ENCODE results near the gene ATOH8. TPM values are rescaled to one million over a fixed set of nuclear protein-coding genes. Genes with fewer than 3 reads are reported as not detected.

The ATOH8 gene
- polyA plus RNA-seq, 2 of the 4 experiments (the other 2 are of a cell fraction) = 1.8 to 20.0 TPM

DNA sequence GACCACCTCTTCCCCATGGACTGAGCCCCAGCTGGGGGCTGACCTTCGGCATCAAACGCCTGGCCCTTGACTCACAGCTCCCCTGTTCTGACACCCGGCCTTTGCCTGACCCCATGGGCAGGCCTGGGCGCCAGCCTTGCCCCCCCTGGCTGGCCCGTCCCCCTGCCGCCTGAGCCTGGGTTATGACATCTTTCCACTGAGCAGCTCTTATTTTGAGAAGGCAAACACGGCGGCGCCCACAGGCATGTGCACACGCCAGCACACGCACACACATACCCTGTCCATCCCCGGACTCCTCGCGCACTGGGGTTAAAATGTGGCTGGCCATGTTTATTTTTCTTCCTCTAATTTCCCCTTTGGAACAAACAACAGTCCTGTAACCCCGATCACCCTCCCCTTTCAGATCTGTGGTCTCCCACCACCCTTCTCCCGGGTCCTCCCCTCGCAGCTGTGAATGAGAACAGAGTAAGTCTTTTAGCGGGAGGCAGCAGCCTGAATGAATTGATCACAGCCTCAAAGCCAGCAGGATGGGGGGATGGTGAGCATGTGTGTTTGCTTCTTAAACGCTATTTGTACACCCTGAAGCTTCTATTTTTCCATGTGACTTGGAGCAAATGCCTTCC is 11.8 kb upstream of the ATOH8 start (continued):
- TF ChIP-seq RAD21 (conservative IDR thresholded peaks at IDR 0.05 in 1 of 2, IDR thresholded peaks at IDR 0.05 in 1 of 2) (peak in 1 of 2 experiments; percentile 43; a peak in 3 of 5 replicates), FOSL2 (IDR thresholded peaks at IDR 0.05) (no peak), FOSL2 (CRISPR knock-in tag; IDR thresholded peaks at IDR 0.05) (peak; percentile 88), HOXB5 (CRISPR knock-in tag; IDR thresholded peaks at IDR 0.05) (peak; percentile 16; the same call in 1 of the 2 replicates), RCOR1 (IDR thresholded peaks at IDR 0.05; ENCODE audit: low read depth, low read length) (no peak), MAZ (IDR thresholded peaks at IDR 0.05; ENCODE audit: borderline replicate concordance, low read depth, low read length) (no peak), JUNB (IDR thresholded peaks at IDR 0.05) (peak; percentile 51; the same call in 1 of the 2 replicates), TFCP2L1 (CRISPR knock-in tag; IDR thresholded peaks at IDR 0.05) (peak; percentile 49; the same call in 1 of the 2 replicates), TP53 (CRISPR knock-in tag; IDR thresholded peaks at IDR 0.05) (peak; percentile 86), PHF8 (IDR thresholded peaks at IDR 0.05; ENCODE audit: borderline replicate concordance, low read depth) (no peak), EP300 (IDR thresholded peaks at IDR 0.05) (peak; percentile 45 to 89; a peak in 3 of 5 replicates), ZC3H11A (IDR thresholded peaks at IDR 0.05) (no peak), CEBPB (IDR thresholded peaks at IDR 0.05) (peak in 1 of 2 experiments; percentile 88; a peak in 3 of 4 replicates), GATA3 (IDR thresholded peaks at IDR 0.05; ENCODE audit: borderline replicate concordance) (peak; percentile 92), POLR2A (IDR thresholded peaks at IDR 0.05; ENCODE audit: low read length) (no peak)
- TF ChIP-seq, protein P1, sequence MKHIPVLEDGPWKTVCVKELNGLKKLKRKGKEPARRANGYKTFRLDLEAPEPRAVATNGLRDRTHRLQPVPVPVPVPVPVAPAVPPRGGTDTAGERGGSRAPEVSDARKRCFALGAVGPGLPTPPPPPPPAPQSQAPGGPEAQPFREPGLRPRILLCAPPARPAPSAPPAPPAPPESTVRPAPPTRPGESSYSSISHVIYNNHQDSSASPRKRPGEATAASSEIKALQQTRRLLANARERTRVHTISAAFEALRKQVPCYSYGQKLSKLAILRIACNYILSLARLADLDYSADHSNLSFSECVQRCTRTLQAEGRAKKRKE (CRISPR knock-in tag; IDR thresholded peaks at IDR 0.05; ENCODE audit: low read depth) = peak; percentile 72
- TF ChIP-seq, protein P2, sequence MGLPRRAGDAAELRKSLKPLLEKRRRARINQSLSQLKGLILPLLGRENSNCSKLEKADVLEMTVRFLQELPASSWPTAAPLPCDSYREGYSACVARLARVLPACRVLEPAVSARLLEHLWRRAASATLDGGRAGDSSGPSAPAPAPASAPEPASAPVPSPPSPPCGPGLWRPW (IDR thresholded peaks at IDR 0.05) = no peak
- TF ChIP-seq, protein P3, sequence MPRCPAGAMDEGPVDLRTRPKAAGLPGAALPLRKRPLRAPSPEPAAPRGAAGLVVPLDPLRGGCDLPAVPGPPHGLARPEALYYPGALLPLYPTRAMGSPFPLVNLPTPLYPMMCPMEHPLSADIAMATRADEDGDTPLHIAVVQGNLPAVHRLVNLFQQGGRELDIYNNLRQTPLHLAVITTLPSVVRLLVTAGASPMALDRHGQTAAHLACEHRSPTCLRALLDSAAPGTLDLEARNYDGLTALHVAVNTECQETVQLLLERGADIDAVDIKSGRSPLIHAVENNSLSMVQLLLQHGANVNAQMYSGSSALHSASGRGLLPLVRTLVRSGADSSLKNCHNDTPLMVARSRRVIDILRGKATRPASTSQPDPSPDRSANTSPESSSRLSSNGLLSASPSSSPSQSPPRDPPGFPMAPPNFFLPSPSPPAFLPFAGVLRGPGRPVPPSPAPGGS (IDR thresholded peaks at IDR 0.05) = no peak

DNA sequence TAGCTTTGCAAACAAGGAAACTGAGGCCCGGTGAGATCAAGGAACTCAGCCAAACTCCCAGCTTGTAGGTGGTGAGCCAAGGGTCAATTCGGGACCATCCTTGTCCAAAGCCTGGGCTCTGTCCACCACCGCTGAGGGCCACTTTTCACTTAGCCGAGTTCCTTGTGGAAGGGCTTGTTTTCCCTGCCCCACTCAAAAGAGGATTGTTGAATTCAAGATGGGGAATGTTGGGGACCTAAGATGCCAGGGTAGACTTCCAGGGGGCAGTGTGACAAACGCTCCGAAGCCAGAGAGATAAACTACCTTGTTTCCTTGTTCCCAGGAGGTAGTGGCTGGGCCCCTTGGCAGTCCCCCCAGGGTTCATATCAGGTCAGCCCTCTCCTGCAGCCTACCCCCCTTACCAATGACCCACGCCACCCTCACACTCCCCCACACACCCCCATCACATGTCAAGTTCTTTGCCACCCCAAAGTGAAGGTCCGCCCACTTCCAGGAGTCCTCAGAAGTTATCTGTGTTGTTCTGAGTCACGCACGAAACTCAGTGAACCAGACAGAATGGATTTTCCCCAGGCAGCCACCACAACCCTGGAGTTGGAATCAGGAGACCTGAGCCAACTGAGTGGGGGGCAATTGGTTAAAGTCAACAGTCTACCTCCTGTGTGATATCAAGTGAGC is 10.3 kb upstream of the ATOH8 start:
- Histone ChIP-seq H3K27ac (peak overlapping the region; percentile 93 to 97), H3K9me3 (peaks cover 9% of the 10 kb centered on the region), H3K4me3 (no peak overlapping the region), H3K4me2 (peak overlapping the region; percentile 95), H3K4me1 (peaks cover 47% of the 10 kb centered on the region)
- no peak for ATAC-seq
- CTCF ChIA-PET = interaction anchor here (1.1 to 63.0 kb wide), 15 partner anchors 8 to 336 kb away, joined by 3 to 1675 read pairs (median 10); partner anchors contain the start of genes ATOH8 and ST3GAL5
- WGBS (ENCODE audit: missing lambda C conversion rate) = 55% methylated on average over 10 of the region's 10 CpGs
- TF ChIP-seq, protein P4, sequence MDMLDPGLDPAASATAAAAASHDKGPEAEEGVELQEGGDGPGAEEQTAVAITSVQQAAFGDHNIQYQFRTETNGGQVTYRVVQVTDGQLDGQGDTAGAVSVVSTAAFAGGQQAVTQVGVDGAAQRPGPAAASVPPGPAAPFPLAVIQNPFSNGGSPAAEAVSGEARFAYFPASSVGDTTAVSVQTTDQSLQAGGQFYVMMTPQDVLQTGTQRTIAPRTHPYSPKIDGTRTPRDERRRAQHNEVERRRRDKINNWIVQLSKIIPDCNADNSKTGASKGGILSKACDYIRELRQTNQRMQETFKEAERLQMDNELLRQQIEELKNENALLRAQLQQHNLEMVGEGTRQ (IDR thresholded peaks at IDR 0.05) = no peak
- TF ChIP-seq FOSL2 (IDR thresholded peaks at IDR 0.05) = no peak
- peak; percentile 37; the same call in 1 of the 2 replicates for TF ChIP-seq FOSL2 (CRISPR knock-in tag; IDR thresholded peaks at IDR 0.05)
- 0 out of 5 replicates have a peak, but pooled peaks of 1 of the 2 experiments have one; percentile 20 for TF ChIP-seq EP300 (IDR thresholded peaks at IDR 0.05)
- DNase-seq (ENCODE audit: low read depth in 1 of 2, low spot score in 1 of 2) = peak in 1 of 2 experiments; percentile 47
- no peak for FAIRE-seq
- POLR2A ChIA-PET = interaction anchor here (2.5 to 3.1 kb wide), 3 partner anchors 10 to 28 kb away, joined by 13 to 29 read pairs (median 27); partner anchors contain the start of gene ATOH8

DNA sequence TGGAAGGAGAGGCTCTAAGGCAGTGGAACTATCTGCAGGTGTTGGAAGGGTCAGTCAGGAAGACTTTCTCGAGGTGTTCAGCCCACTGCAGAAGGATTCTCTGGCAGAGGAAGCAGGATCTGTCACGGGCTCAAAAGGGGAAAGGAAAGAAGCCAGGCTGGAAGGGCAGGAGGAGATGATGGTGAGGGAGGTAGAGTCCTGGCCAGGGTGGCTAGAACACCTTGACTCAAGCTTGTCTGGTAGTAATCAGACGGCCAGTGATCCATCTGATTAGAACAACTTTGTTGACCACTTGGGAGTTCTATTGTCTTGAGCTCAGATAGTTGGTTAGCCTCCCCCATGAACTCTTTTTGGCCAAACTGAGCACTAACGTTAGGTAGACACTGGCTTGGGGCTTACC is 9.7 kb upstream of the ATOH8 start:
- Histone ChIP-seq H3K27ac (peak overlapping the region; percentile 93 to 97), H3K4me3 (no peak overlapping the region), H3K4me1 (peaks cover 52% of the 10 kb centered on the region), H3K4me2 (peak overlapping the region; percentile 95), H3K9me3 (peaks cover 9% of the 10 kb centered on the region)
- TF ChIP-seq, protein P1 (CRISPR knock-in tag; IDR thresholded peaks at IDR 0.05; ENCODE audit: low read depth) = 0 out of 2 replicates have a peak, but pooled peaks have one; percentile 36
- TF ChIP-seq RFX5 (IDR thresholded peaks at IDR 0.05) = no peak
- ATAC-seq (no peak), DNase-seq (ENCODE audit: low read depth in 1 of 2, low spot score in 1 of 2) (no peak), FAIRE-seq (no peak)
- ChIA-PET CTCF (interaction anchor here (0.6 to 63.0 kb wide), 8 partner anchors 13 to 160 kb away, joined by 3 to 1675 read pairs (median 11); partner anchors contain the start of gene ST3GAL5), POLR2A (no interaction called here)
- 76% methylated on average over 4 of the region's 4 CpGs for WGBS (ENCODE audit: missing lambda C conversion rate)

Data from A549 (cell line).